ENCODE results near the gene LY6G5C. TPM values are rescaled to one million over a fixed set of nuclear protein-coding genes. Genes with fewer than 3 reads are reported as not detected.

Gene LY6G5C
- total and polyA plus RNA-seq, 2 of the 13 experiments (the other 11 are each of a cell fraction or from before 2014, with no cell fraction given), result 0.33 to 0.55 TPM

DNA sequence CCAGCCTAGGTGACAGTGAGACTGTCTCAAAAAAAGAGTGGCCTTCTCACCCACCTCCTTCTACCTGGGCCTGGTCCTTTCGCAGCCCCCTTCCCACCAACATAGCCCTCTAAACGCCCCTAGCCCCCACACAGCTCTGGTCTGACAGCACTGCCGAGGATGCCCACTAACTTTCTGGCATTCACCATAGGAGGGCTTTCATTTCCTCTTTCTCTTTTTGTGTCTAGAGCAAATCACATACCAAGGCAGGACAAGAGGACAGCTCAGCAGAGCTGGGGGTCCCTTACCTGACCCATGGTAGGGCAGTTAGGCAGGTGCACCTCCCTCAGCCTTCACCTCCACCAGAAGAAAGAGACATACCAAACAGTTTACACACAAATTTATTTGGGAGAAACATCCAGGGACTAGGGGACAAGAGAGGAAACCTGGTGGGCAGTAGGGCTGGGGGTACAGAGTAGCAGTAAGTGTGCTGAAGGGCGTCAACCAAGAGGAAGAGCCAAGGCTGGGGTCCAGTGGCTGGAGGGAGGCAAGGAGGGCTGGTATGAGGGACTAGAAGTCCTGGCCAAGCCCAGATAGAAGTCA, 4.5 kb downstream of the LY6G5C start (continued):
- TF ChIP-seq PRDM10 (CRISPR knock-in tag; IDR thresholded peaks at IDR 0.05; ENCODE audit: low read depth) (no peak), BORCS8-MEF2B (CRISPR knock-in tag; IDR thresholded peaks at IDR 0.05) (no peak), ZBTB25 (CRISPR knock-in tag; IDR thresholded peaks at IDR 0.05) (no peak), ZNF792 (CRISPR knock-in tag; IDR thresholded peaks at IDR 0.05) (no peak), ARID2 (CRISPR knock-in tag; IDR thresholded peaks at IDR 0.05; ENCODE audit: borderline replicate concordance) (no peak), ZNF235 (CRISPR knock-in tag; IDR thresholded peaks at IDR 0.05; ENCODE audit: borderline replicate concordance) (no peak), ZNF577 (CRISPR knock-in tag; IDR thresholded peaks at IDR 0.05; ENCODE audit: borderline replicate concordance, low read depth) (no peak), ETV6 (CRISPR knock-in tag; conservative IDR thresholded peaks at IDR 0.05) (no peak), NCOA1 (CRISPR knock-in tag; IDR thresholded peaks at IDR 0.05) (no peak), CREB3 (CRISPR knock-in tag; IDR thresholded peaks at IDR 0.05) (no peak), ZNF747 (CRISPR knock-in tag; IDR thresholded peaks at IDR 0.05; ENCODE audit: borderline replicate concordance) (no peak)
- TF ChIP-seq, protein P1, sequence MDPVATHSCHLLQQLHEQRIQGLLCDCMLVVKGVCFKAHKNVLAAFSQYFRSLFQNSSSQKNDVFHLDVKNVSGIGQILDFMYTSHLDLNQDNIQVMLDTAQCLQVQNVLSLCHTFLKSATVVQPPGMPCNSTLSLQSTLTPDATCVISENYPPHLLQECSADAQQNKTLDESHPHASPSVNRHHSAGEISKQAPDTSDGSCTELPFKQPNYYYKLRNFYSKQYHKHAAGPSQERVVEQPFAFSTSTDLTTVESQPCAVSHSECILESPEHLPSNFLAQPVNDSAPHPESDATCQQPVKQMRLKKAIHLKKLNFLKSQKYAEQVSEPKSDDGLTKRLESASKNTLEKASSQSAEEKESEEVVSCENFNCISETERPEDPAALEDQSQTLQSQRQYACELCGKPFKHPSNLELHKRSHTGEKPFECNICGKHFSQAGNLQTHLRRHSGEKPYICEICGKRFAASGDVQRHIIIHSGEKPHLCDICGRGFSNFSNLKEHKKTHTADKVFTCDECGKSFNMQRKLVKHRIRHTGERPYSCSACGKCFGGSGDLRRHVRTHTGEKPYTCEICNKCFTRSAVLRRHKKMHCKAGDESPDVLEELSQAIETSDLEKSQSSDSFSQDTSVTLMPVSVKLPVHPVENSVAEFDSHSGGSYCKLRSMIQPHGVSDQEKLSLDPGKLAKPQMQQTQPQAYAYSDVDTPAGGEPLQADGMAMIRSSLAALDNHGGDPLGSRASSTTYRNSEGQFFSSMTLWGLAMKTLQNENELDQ (CRISPR knock-in tag; IDR thresholded peaks at IDR 0.05; ENCODE audit: borderline replicate concordance), result no peak
